CD4-positive, CD25-positive, alpha-beta regulatory T cell (primary cell): ENCODE data around the gene PSMD2. TPM values are rescaled to one million over a fixed set of nuclear protein-coding genes. Genes with fewer than 3 reads are reported as not detected.
A peak's percentile ranks its signal among the peaks of the same experiment; 100 is the strongest.

Experiments
- ATAC-seq, 2 donors: fragments of 150-1000 bp; cut with Tn5 transposase; one replicate each; pipeline ENCODE4 v1.10.0; 2021; ENCODE audit warnings: low read depth in 2 of 2, moderate number of reproducible peaks in 2 of 2, moderate library complexity in 1 of 2
- DNase-seq, 3 donors: peaks; one replicate each; pipeline versions ENCODE4 v3.0.0 to v3.0.0-alpha.2; 2012 to 2022; ENCODE audit warnings: mixed read lengths in 1 of 3
- H3K27ac ChIP-seq: one replicate; pipeline ENCODE4 v1.7.0; 2013; ENCODE audit warnings: mild to moderate bottlenecking, low read length; ENCODE audit not compliant: insufficient read depth, poor library complexity, severe bottlenecking
- H3K27me3 ChIP-seq: one replicate; pipeline ENCODE4 v1.7.0; 2013; ENCODE audit warnings: low read length; ENCODE audit not compliant: control insufficient read depth, insufficient read depth
- H3K36me3 ChIP-seq: one replicate; pipeline ENCODE4 v1.7.0; 2013; ENCODE audit warnings: mild to moderate bottlenecking, low read length, moderate library complexity; ENCODE audit not compliant: control insufficient read depth, insufficient read depth
- H3K4me1 ChIP-seq: 2 replicates; pipeline ENCODE4 v1.7.0; 2013; ENCODE audit warnings: mild to moderate bottlenecking, low read length; ENCODE audit not compliant: insufficient read depth, control insufficient read depth, poor library complexity, severe bottlenecking
- H3K4me3 ChIP-seq: one replicate; pipeline ENCODE4 v1.7.0; 2013; ENCODE audit warnings: low read depth, mild to moderate bottlenecking, low read length, moderate library complexity
- H3K9me3 ChIP-seq, 2 experiments: 1 replicate in 1 of 2; 2 replicates in 1 of 2; pipeline ENCODE4 v1.7.0; 2013; ENCODE audit warnings: low read length in 2 of 2, mild to moderate bottlenecking in 1 of 2, moderate library complexity in 1 of 2; ENCODE audit not compliant: control insufficient read depth in 2 of 2
- H3K27ac Mint-ChIP-seq, 3 donors: one replicate each; pipeline ENCODE4 v1.8.0; 2020 to 2022; ENCODE audit warnings: mild to moderate bottlenecking in 3 of 3, mixed read lengths in 3 of 3, moderate library complexity in 2 of 3
- H3K27me3 Mint-ChIP-seq: one replicate; pipeline ENCODE4 v1.8.0; 2022; ENCODE audit warnings: mild to moderate bottlenecking, mixed read lengths
- H3K36me3 Mint-ChIP-seq: one replicate; pipeline ENCODE4 v1.8.0; 2020; ENCODE audit warnings: mixed read lengths
- H3K4me1 Mint-ChIP-seq, 4 donors: one replicate each; pipeline ENCODE4 v1.8.0; 2020 to 2022; ENCODE audit warnings: mixed read lengths in 4 of 4, mild to moderate bottlenecking in 1 of 4
- H3K4me3 Mint-ChIP-seq, 4 donors: one replicate each; pipeline ENCODE4 v1.8.0; 2020 to 2022; ENCODE audit warnings: mild to moderate bottlenecking in 4 of 4, mixed read lengths in 4 of 4, moderate library complexity in 3 of 4
- H3K9me3 Mint-ChIP-seq, 7 donors: one replicate each; pipeline ENCODE4 v1.8.0; 2020 to 2022; ENCODE audit warnings: mixed read lengths in 7 of 7, mild to moderate bottlenecking in 3 of 7, moderate library complexity in 2 of 7
- polyA plus RNA-seq, 4 donors: library from polyadenylated mRNA; unstranded; fragments of 300-500 nt; fragmentation: Illumina TruSeq; gene quantifications; one replicate each; pipeline ENCODE4 v1.2.3, GENCODE V29; 2021
- total RNA-seq: library from RNA; stranded (reverse); gene quantifications from one replicate; pipeline ENCODE4 v1.2.3, GENCODE V29; 2022

Gene PSMD2
- total and polyA plus RNA-seq, 5 donors from 2014 or later: 151 to 206 (median 179) TPM

GRCh38 chr3:184358124-184358767 is 59.2 kb downstream of the PSMD2 start:
- Histone ChIP-seq H3K27me3 (no peaks in the 10 kb centered on the region), H3K4me1 (peaks cover 23% of the 10 kb centered on the region), H3K4me3 (no peak overlapping the region), H3K27ac (no peak overlapping the region), H3K9me3 (no peaks in the 10 kb centered on the region), H3K36me3 (no peaks in the 10 kb centered on the region)
- H3K9me3 Mint-ChIP-seq: no peaks in the 10 kb centered on the region
- no peak overlapping the region for H3K27ac Mint-ChIP-seq
- peaks cover 7% of the 10 kb centered on the region for H3K27me3 Mint-ChIP-seq
- ATAC-seq: no peak
- no peak for DNase-seq
- peak overlapping the region in 2 of 4 donors; percentile 43 to 54 for H3K4me3 Mint-ChIP-seq
- H3K4me1 Mint-ChIP-seq: peaks cover 0 to 17% (median 10%) of the 10 kb centered on the region in 4 donors
- peaks cover 5% of the 10 kb centered on the region for H3K36me3 Mint-ChIP-seq

Other genes with a start within 250 kb of the PSMD2 start
- not detected for gene HTR3C, start 246.2 kb upstream of the PSMD2 start, total RNA-seq
- gene HTR3C, start 246.2 kb upstream of the PSMD2 start, polyA plus RNA-seq: not detected
- not detected for gene HTR3E, start 202.2 kb upstream of the PSMD2 start, total RNA-seq
- gene HTR3E, start 202.2 kb upstream of the PSMD2 start, polyA plus RNA-seq: not detected
- 51.0 TPM for gene EIF2B5, start 163.9 kb upstream of the PSMD2 start, total RNA-seq
- gene EIF2B5, start 163.9 kb upstream of the PSMD2 start, polyA plus RNA-seq: 10 to 100 TPM; 50.6 to 60.1 (median 55.3) TPM
- 36.2 TPM for gene DVL3, start 143.9 kb upstream of the PSMD2 start, total RNA-seq
- 10 to 100 TPM in 1 of 4 donors, 1 to 10 TPM in 3; 4.1 to 11.0 (median 5.9) TPM for gene DVL3, start 143.9 kb upstream of the PSMD2 start, polyA plus RNA-seq
- gene AP2M1, start 124.4 kb upstream of the PSMD2 start, total RNA-seq: 150 TPM
- gene AP2M1, start 124.4 kb upstream of the PSMD2 start, polyA plus RNA-seq: 100 to 1,000 TPM; 232 to 294 (median 248) TPM
- 128 TPM for gene ABCF3, start 113.0 kb upstream of the PSMD2 start, total RNA-seq
- gene ABCF3, start 113.0 kb upstream of the PSMD2 start, polyA plus RNA-seq: 10 to 100 TPM; 38.6 to 51.4 (median 40.5) TPM
- not detected for gene VWA5B2, start 69.7 kb upstream of the PSMD2 start, total RNA-seq
- under 1 TPM in 1 of 4 donors, not detected in 3; 0.74 TPM for gene VWA5B2, start 69.7 kb upstream of the PSMD2 start, polyA plus RNA-seq
- gene ALG3, start 50.3 kb upstream of the PSMD2 start, total RNA-seq: 22.6 TPM
- 10 to 100 TPM; 49.6 to 64.0 (median 56.8) TPM for gene ALG3, start 50.3 kb upstream of the PSMD2 start, polyA plus RNA-seq
- gene EEF1AKMT4, start 49.6 kb upstream of the PSMD2 start, total RNA-seq: 0.84 TPM
- 1 to 10 TPM; 5.1 to 7.5 (median 5.7) TPM for gene EEF1AKMT4, start 49.6 kb upstream of the PSMD2 start, polyA plus RNA-seq
- 0.37 TPM for gene CAMK2N2, start 37.7 kb upstream of the PSMD2 start, total RNA-seq
- gene CAMK2N2, start 37.7 kb upstream of the PSMD2 start, polyA plus RNA-seq: not detected
- not detected for gene ECE2, start 23.2 kb upstream of the PSMD2 start, total RNA-seq
- not detected for gene ECE2, start 23.2 kb upstream of the PSMD2 start, polyA plus RNA-seq
- 182 TPM for gene EIF4G1, start 15.4 kb downstream of the PSMD2 start, total RNA-seq
- gene EIF4G1, start 15.4 kb downstream of the PSMD2 start, polyA plus RNA-seq: 10 to 100 TPM; 13.7 to 18.8 (median 16.5) TPM
- gene FAM131A, start 38.4 kb downstream of the PSMD2 start, total RNA-seq: 13.8 TPM
- 1 to 10 TPM; 2.0 to 4.3 (median 2.3) TPM for gene FAM131A, start 38.4 kb downstream of the PSMD2 start, polyA plus RNA-seq
- 4.7 TPM for gene CLCN2, start 62.4 kb downstream of the PSMD2 start, total RNA-seq
- under 1 TPM in 3 of 4 donors, not detected in 1; 0.30 to 0.59 (median 0.54) TPM for gene CLCN2, start 62.4 kb downstream of the PSMD2 start, polyA plus RNA-seq
- 39.4 TPM for gene POLR2H, start 62.5 kb downstream of the PSMD2 start, total RNA-seq
- gene POLR2H, start 62.5 kb downstream of the PSMD2 start, polyA plus RNA-seq: 10 to 100 TPM; 56.8 to 64.9 (median 60.3) TPM
- not detected for gene THPO, start 79.0 kb downstream of the PSMD2 start, total RNA-seq
- gene THPO, start 79.0 kb downstream of the PSMD2 start, polyA plus RNA-seq: not detected
- not detected for gene CHRD, start 80.8 kb downstream of the PSMD2 start, total RNA-seq
- not detected for gene CHRD, start 80.8 kb downstream of the PSMD2 start, polyA plus RNA-seq